Gastroesophageal sphincter (tissue), 3 donors: ENCODE results near the gene GSX1.

Source experiments
- CTCF ChIP-seq, 4 experiments: fragments of 200-600 bp in 2 of 4; fragments of 450-650 bp in 2 of 4; sonication (generic) in 1 of 4; IDR thresholded peaks; one replicate each; pipeline ENCODE4 v1.5.1; 2017 to 2019; ENCODE audit warnings: antibody characterized with exemption in 4 of 4, mild to moderate bottlenecking in 2 of 4, moderate library complexity in 2 of 4
- EP300 ChIP-seq: sonication (generic); formaldehyde crosslinking; IDR thresholded peaks from one replicate; pipeline ENCODE4 v1.6.1; 2017; ENCODE audit warnings: antibody characterized with exemption, mild to moderate bottlenecking

GRCh38 chr13:27775943-27776342 is 16.3 kb upstream of the GSX1 start:
- no peak for TF ChIP-seq CTCF (IDR thresholded peaks at IDR 0.05)
- no peak for TF ChIP-seq EP300
